Skeletal muscle satellite cell (primary cell): ENCODE results near the gene ANKUB1.

Experiments
- H3K27me3 ChIP-seq: 2 replicates; pipeline ENCODE4 v1.7.0; 2013; ENCODE audit warnings: low read length; ENCODE audit not compliant: control insufficient read depth, insufficient read depth
- H3K36me3 ChIP-seq: 2 replicates; pipeline ENCODE4 v1.7.0; 2013; ENCODE audit warnings: mild to moderate bottlenecking, control low read depth, low read length; ENCODE audit not compliant: insufficient read depth
- H3K4me1 ChIP-seq: 2 replicates; pipeline ENCODE4 v1.7.0; 2013; ENCODE audit warnings: low read length; ENCODE audit not compliant: control insufficient read depth, insufficient read depth
- H3K4me2 ChIP-seq: 2 replicates; pipeline ENCODE4 v1.7.0; 2013; ENCODE audit warnings: mild to moderate bottlenecking, low read length
- H3K4me3 ChIP-seq: 2 replicates; pipeline ENCODE4 v1.7.0; 2013; ENCODE audit warnings: low read length
- H3K9ac ChIP-seq: 2 replicates; pipeline ENCODE4 v1.7.0; 2013; ENCODE audit warnings: mild to moderate bottlenecking, low read depth, low read length, moderate library complexity
- H3K9me3 ChIP-seq: replicated peaks from 2 replicates; pipeline ENCODE4 v1.7.0; 2013; ENCODE audit warnings: mild to moderate bottlenecking, control low read depth, low read length

Gene ANKUB1

DNA sequence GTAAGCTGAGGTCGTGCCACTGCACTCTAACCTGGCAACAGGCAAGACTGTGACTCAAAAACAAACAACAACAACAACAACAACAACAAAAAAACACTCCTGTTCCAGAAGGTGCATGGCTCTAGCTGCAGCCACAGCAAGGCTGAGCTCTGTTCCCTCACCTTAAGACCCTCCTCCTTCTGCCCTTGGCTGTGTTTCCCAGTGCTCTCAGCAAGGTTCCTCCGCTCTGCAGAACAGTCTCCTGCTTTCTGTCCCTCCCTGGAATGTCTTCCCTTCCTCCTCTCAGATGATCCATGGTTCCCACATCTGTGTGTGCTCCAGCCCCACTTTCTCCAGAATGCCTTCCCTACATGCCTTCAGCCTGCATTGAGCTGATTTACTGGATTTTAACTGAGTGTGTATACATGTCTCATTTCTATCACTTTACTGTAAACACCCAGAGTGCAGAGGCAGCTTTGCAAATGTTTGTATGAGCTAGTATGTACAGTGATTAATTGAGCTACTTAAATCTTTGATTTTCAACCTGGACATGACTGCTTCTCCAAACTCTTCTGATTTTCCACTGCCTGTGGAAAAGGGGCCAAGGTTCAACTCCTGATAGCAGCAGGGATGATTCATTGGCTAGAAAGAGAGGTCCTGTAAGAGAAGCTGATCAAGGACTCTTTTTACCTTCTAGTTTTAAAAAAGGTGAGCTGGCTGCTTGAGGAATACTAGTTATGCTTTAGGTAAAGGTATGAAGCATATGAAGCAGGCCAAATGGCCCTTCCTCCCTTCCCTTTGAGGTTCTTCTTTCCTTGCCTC lies 14.7 kb downstream of the ANKUB1 start:
- no peaks in the 10 kb centered on the region for H3K36me3 ChIP-seq
- no peak overlapping the region for H3K4me3 ChIP-seq
- no peak overlapping the region for H3K4me2 ChIP-seq
- H3K4me1 ChIP-seq: no peaks in the 10 kb centered on the region
- H3K9me3 ChIP-seq: no peaks in the 10 kb centered on the region
- no peaks in the 10 kb centered on the region for H3K27me3 ChIP-seq
- H3K9ac ChIP-seq: no peak overlapping the region

DNA sequence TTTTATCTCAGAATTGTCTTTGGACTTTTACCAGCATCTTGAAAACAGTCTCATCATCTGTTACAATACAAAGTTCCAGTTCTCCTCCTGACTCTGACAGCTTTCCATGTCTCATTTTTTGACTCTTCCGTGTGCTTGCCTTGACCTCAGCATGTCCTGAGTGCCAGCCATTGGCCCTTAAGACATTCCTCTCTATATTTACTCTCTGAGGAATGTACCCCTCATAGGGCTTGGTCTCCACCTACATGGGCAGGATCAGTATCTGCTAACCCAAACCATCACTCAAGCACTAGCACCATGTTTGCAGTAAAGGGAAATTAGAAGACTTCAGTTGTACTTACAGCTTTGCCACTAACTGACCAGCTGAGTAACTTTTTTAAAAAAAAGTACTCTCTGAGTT lies 16.2 kb downstream of the ANKUB1 start:
- no peaks in the 10 kb centered on the region for H3K9me3 ChIP-seq
- H3K27me3 ChIP-seq: no peaks in the 10 kb centered on the region
- no peak overlapping the region for H3K9ac ChIP-seq
- no peaks in the 10 kb centered on the region for H3K4me1 ChIP-seq
- H3K4me2 ChIP-seq: no peak overlapping the region
- no peaks in the 10 kb centered on the region for H3K36me3 ChIP-seq
- H3K4me3 ChIP-seq: no peak overlapping the region

DNA sequence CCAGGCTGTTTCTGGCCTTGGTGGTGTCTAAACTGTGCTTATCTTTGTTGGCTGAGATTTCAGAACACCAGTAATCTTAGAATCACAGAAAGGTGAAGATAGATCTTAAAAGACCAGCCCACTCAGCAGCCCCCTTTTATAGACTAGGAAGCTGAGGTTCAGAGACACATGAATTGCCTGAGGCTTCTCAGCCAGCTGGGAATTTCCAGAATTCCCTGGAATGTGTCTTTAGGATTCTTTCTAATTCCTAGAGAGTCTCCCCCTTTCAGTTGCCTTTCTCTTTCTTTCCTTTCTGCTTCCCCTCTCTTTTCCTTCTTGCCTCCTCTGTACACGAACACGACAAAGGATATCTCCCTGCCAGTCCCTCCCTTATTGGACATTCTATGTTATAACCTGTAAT lies 19.5 kb downstream of the ANKUB1 start:
- H3K4me3 ChIP-seq: no peak overlapping the region
- no peaks in the 10 kb centered on the region for H3K36me3 ChIP-seq
- H3K9ac ChIP-seq: no peak overlapping the region
- H3K4me1 ChIP-seq: no peaks in the 10 kb centered on the region
- H3K4me2 ChIP-seq: no peak overlapping the region
- no peaks in the 10 kb centered on the region for H3K9me3 ChIP-seq
- H3K27me3 ChIP-seq: no peaks in the 10 kb centered on the region

DNA sequence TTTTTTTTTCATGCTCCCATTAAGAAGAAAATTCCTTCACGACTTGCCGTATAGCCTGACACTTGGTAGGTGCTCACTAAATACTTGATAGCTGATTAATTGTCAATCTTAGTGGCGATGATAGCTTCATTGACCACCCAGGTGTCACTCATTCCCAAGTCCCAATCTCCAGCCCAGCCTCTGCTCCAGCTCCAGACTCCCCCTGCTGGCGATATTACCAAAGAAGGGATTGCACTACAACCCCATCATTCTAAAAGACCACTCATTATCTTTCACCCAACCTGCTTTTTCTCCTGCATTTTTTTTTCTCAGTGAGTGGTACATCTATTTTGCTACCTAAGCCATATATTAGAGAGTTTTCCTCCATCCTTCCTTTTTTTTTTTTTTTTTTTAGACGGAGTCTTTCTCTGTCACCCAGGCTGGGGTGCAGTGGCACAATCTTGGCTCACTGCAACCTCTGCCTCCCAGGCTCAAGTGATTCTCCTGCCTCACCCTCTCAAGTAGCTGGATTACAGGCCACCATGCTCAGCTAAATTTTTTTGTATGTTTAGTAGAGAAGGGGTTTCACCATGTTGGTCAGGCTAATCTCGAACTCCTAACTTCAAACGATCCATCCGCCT lies 20.6 kb downstream of the ANKUB1 start:
- H3K4me3 ChIP-seq: no peak overlapping the region

DNA sequence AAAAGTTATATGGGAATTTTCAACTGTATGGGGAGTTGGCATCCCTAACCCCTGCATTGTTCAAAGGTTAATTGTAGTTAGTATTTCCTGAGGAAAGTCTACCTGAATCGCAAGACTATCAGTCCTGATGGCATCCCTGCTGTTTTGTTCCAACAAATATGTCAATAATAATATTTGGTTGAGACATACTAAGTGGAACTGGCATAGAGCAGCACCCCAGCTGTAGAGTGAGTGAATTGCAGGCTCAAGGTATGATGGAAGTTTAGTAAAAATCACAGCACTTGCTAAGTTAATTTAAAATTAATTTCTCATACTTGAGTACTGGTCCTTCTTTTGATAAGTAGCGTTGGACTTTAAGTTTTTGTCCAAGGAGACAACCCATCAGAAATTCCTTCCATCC lies 22.1 kb downstream of the ANKUB1 start:
- H3K4me1 ChIP-seq: no peaks in the 10 kb centered on the region
- no peaks in the 10 kb centered on the region for H3K9me3 ChIP-seq
- H3K9ac ChIP-seq: no peak overlapping the region
- no peak overlapping the region for H3K4me3 ChIP-seq
- H3K4me2 ChIP-seq: no peak overlapping the region
- no peaks in the 10 kb centered on the region for H3K36me3 ChIP-seq
- peaks cover 7% of the 10 kb centered on the region for H3K27me3 ChIP-seq

More for the DNA sequence above, 20.6 kb downstream of the ANKUB1 start:
- peaks cover 7% of the 10 kb centered on the region for H3K27me3 ChIP-seq
- no peak overlapping the region for H3K4me2 ChIP-seq
- no peaks in the 10 kb centered on the region for H3K36me3 ChIP-seq
- no peaks in the 10 kb centered on the region for H3K4me1 ChIP-seq
- H3K9me3 ChIP-seq: no peaks in the 10 kb centered on the region
- H3K9ac ChIP-seq: no peak overlapping the region

DNA sequence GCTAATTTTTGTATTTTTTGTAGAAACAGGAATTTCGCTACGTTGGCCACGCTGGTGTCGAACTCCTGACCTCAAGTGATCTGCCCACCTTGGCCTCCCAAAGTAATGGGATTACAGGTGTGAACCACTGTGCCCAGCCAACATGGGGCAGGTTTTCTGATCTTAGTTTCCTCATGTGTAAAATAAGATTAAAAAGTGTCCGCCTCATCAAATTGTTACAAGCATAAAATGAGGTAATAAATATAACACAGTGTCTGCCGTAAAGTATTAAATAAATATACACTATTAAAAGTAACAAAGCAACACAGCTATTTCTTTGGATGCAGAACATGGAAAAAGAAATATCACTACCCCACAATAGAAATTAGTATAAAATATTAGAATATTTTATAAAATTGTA lies 23.6 kb downstream of the ANKUB1 start:
- H3K4me1 ChIP-seq: no peaks in the 10 kb centered on the region
- no peak overlapping the region for H3K9ac ChIP-seq
- H3K4me3 ChIP-seq: no peak overlapping the region

DNA sequence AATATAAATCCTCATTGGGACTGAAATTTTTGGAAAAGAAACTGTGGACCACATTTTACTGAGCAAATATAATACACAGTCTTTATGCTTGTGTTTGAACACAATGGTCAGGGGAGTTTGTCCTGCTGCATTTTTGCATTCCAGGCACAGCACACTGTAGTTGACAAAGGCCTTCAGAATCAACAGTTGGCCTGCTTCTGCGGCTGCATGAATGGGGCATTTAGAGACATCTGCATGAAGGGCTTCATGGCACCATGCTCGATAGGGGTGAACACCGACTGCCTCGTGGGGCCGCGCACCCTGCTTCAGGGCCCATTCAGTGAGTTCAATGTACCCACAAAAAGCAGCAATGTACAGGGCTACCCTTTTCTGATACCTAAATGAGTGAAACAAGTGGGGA lies 24.6 kb downstream of the ANKUB1 start:
- Histone ChIP-seq H3K9me3 (no peaks in the 10 kb centered on the region), H3K27me3 (peaks cover 23% of the 10 kb centered on the region), H3K4me2 (no peak overlapping the region), H3K36me3 (no peaks in the 10 kb centered on the region), H3K9ac (no peak overlapping the region), H3K4me1 (no peaks in the 10 kb centered on the region), H3K4me3 (no peak overlapping the region)

More for the DNA sequence above, 23.6 kb downstream of the ANKUB1 start:
- Histone ChIP-seq H3K9me3 (no peaks in the 10 kb centered on the region), H3K36me3 (no peaks in the 10 kb centered on the region), H3K4me2 (no peak overlapping the region), H3K27me3 (peaks cover 13% of the 10 kb centered on the region)

DNA sequence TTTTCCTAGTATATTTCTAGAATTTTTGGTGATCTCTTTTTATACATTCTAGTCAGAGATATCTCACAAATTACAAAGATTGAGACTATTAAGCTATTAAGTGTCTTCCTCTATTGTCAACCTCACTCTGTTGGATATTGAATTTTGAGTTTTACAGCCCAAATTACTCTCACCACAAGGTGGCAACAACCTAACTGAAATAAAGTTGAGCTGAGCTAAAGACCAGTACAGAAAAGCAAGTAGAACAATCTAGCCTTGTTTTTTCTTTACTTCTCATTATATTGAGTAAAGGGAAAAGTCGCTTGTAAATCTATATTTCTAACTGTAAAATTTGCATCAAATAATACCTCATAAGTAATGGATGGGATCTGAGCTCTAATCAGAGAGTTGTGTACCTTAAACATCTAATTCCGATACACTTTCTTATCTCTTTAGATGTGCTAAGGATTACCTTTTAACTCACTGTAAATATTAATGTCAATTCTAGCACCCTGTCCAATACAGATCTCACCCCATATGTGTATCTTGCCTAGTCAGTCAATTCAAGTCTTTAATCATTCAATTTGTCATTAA lies 26.5 kb downstream of the ANKUB1 start:
- Histone ChIP-seq H3K4me1 (no peaks in the 10 kb centered on the region), H3K9me3 (no peaks in the 10 kb centered on the region), H3K4me3 (no peak overlapping the region), H3K27me3 (peaks cover 39% of the 10 kb centered on the region), H3K9ac (no peak overlapping the region), H3K36me3 (no peaks in the 10 kb centered on the region), H3K4me2 (no peak overlapping the region)

DNA sequence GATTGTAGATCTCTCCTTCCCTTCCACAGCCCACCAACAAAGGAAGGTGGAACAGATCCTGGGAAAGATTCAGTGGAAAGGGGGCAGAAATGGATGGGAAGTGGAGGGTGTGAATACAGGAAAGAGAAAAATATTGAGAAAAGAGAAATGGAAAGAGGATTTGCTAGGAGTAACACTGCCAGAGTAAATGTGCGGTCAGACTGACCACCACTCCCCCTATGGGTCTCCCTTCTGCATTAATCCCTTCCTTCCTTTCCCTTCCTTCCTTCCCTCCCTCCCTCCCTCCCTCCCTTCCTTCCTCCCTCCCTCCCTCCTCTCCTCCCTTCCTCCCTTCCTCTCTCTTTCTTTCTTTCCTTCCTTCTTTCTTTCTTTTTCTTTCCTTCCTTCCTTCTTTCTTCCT lies 28.1 kb downstream of the ANKUB1 start:
- no peak overlapping the region for H3K4me3 ChIP-seq
- H3K27me3 ChIP-seq: peaks cover 52% of the 10 kb centered on the region

DNA sequence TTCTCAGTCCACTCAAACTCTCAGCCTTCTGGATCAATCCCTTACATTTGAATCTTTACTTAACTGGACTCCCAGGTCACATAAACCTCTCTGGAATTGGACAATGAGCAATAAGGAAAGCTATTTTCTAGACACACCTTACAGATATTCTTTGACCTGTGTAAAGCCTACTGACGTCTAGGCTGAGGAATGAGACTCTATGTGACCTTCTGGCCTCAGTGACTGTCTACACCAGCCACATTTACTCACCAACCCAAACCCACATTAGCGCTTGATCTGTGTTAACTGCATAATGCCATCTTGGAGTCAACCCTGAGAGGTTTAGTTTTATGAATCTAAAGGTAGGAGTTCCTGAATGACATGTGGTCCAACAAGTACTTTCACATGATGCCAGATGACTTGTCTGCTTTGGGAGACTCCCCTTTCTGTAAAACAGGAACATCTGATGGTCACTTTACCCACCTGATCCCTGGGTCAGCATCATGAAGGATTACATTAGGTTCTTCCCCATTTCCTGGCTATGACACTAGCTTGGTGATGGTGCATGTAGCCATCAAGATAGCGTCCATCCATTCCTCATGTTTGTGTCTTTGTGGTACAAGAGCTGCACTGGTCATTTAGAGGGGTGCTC lies 28.7 kb downstream of the ANKUB1 start:
- H3K4me2 ChIP-seq: no peak overlapping the region
- H3K36me3 ChIP-seq: no peaks in the 10 kb centered on the region
- H3K4me1 ChIP-seq: no peaks in the 10 kb centered on the region
- no peak overlapping the region for H3K4me3 ChIP-seq
- peaks cover 52% of the 10 kb centered on the region for H3K27me3 ChIP-seq
- H3K9ac ChIP-seq: no peak overlapping the region
- no peaks in the 10 kb centered on the region for H3K9me3 ChIP-seq

More for the DNA sequence above, 28.1 kb downstream of the ANKUB1 start:
- H3K9me3 ChIP-seq: no peaks in the 10 kb centered on the region
- H3K36me3 ChIP-seq: no peaks in the 10 kb centered on the region
- no peak overlapping the region for H3K4me2 ChIP-seq
- H3K4me1 ChIP-seq: no peaks in the 10 kb centered on the region
- H3K9ac ChIP-seq: no peak overlapping the region

DNA sequence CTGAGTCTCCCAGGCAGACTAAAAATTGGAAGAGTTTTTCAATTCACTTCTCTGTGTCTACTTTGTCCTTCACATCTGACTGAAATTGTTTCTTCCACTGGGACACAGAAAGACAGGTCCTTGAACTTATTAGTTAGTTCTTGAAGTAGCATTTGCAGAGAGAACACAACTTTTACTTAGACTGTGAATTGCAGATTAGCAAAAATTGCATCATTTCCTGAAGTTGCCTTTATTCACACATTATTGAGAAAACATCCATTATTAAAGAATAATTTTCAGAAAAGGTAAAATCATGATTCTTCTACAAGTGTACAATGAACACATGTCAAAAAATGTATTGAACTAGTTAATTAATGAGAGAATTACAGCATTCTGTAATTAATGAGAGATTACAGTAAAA lies 38.6 kb downstream of the ANKUB1 start:
- Histone ChIP-seq H3K4me2 (no peak overlapping the region), H3K27me3 (peaks cover 4% of the 10 kb centered on the region), H3K4me1 (peaks cover 9% of the 10 kb centered on the region), H3K36me3 (peaks cover 1% of the 10 kb centered on the region), H3K4me3 (no peak overlapping the region), H3K9ac (no peak overlapping the region), H3K9me3 (no peaks in the 10 kb centered on the region)
